Measurements from ENCODE around the gene STYK1. TPM values are rescaled to one million over a fixed set of nuclear protein-coding genes. Genes with fewer than 3 reads are reported as not detected.

The STYK1 gene
- total RNA-seq, 2 donors from 2014 or later, result not detected

DNA sequence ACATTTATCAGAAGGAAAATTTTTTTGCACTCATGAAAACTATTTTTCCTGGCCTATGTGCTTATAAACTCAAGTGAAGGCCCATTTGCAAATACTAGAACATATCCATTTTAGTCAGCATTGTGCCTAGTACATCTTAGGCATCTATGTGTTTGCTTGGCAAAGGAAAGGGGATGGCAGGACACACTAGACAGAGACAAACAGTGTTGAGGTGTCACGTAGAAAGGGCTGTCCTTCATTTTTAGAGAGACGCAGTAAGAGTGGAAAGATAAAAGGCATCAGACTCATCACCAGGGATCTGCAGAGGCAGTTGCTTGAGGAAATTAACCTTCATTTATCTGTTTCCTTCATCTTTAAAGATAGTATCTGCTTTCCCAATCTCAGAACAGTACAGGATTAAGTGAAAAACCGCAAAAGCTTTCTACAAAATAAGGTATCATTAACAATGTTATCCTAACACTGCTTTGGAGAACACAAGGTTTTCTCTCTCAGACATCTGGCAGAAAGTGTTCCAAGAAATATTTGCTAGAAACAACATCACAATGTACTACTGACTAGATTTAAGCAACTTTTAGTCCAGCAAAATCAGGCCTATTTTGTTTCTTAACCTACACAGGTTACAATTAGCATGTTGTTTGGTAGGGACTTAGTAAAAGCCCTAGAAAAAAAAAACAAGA, 47.3 kb upstream of the STYK1 start:
- H3K4me3 ChIP-seq, result peak overlapping the region; percentile 98
- peaks cover 34 to 55% of the 10 kb centered on the region in 2 donors for H3K4me1 ChIP-seq (ENCODE audit: control insufficient read depth in 1 of 2, low read depth in 2 of 2)
- ATAC-seq (ENCODE audit: insufficient number of reproducible peaks, low FRiP score, low read depth), result no peak
- no peaks in the 10 kb centered on the region for H3K36me3 ChIP-seq
- no peaks in the 10 kb centered on the region for H3K27me3 ChIP-seq (replicated peaks; ENCODE audit: insufficient read depth)
- DNase-seq (ENCODE audit: low spot score), result no peak
- TF ChIP-seq, protein P1, sequence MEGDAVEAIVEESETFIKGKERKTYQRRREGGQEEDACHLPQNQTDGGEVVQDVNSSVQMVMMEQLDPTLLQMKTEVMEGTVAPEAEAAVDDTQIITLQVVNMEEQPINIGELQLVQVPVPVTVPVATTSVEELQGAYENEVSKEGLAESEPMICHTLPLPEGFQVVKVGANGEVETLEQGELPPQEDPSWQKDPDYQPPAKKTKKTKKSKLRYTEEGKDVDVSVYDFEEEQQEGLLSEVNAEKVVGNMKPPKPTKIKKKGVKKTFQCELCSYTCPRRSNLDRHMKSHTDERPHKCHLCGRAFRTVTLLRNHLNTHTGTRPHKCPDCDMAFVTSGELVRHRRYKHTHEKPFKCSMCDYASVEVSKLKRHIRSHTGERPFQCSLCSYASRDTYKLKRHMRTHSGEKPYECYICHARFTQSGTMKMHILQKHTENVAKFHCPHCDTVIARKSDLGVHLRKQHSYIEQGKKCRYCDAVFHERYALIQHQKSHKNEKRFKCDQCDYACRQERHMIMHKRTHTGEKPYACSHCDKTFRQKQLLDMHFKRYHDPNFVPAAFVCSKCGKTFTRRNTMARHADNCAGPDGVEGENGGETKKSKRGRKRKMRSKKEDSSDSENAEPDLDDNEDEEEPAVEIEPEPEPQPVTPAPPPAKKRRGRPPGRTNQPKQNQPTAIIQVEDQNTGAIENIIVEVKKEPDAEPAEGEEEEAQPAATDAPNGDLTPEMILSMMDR (IDR thresholded peaks at IDR 0.05), result no peak
- H3K27ac ChIP-seq, result peak overlapping the region; percentile 100
- no peaks in the 10 kb centered on the region for H3K9me3 ChIP-seq

DNA sequence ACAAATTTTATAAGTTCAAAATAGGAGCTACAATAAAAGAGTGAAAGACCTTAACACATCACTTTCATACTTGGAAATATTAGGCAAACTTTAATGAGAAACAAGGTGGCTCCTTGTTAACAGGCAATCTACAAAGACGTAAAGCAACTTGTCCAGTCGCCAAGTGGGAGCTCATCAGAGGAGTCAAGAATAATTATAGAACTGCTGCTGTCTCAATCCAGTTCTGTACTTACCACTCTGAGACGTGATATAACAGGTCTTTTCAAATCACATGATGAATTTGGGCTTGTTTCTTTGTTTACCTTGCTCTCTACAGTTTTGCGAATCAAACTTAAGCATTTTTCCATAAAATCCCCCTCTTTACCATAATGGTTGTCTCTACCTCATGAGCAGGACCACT, 45.6 kb upstream of the STYK1 start:
- Histone ChIP-seq H3K9me3 (no peaks in the 10 kb centered on the region), H3K27ac (peak overlapping the region in 1 of 2 donors; percentile 100), H3K4me3 (peak overlapping the region; percentile 98), H3K27me3 (replicated peaks; ENCODE audit: insufficient read depth) (no peaks in the 10 kb centered on the region), H3K36me3 (peaks cover 11% of the 10 kb centered on the region), H3K4me1 (ENCODE audit: control insufficient read depth in 1 of 2, low read depth in 2 of 2) (peaks cover 38 to 57% of the 10 kb centered on the region in 2 donors)
- TF ChIP-seq, protein P1 (IDR thresholded peaks at IDR 0.05), result no peak
- DNase-seq (ENCODE audit: low spot score) (no peak), ATAC-seq (ENCODE audit: insufficient number of reproducible peaks, low FRiP score, low read depth) (no peak)

DNA sequence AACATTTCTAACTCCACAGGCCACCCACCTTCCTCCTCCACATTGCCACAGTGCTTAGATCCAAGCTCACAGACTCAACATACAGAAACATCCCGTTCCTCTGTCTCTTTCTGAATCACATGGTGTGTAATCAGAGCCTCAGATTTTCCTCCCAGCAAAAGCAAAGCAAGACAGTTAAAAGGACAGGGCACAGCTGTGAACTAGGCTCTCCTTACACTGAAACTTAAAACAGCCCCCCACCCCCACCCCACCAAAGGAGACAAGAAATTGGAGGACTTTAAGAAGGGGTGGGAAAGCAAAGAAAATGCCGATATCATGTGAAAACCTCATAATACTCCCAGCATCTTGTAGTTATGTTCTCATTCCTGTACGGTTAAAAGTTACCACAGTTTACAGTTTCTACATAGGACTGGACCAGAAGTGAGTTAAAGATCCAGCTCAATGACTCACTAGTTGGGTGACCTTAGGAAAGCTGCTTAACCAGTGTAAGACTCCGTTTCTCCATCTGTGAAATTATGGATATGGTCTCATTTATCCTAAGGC, 44.5 kb upstream of the STYK1 start:
- Histone ChIP-seq H3K9me3 (no peaks in the 10 kb centered on the region), H3K4me3 (peak overlapping the region; percentile 17), H3K4me1 (ENCODE audit: control insufficient read depth in 1 of 2, low read depth in 2 of 2) (peaks cover 35 to 48% of the 10 kb centered on the region in 2 donors), H3K27ac (peak overlapping the region; percentile 40 to 81), H3K27me3 (replicated peaks; ENCODE audit: insufficient read depth) (no peaks in the 10 kb centered on the region), H3K36me3 (peaks cover 21% of the 10 kb centered on the region)
- DNase-seq (ENCODE audit: low spot score), result no peak
- TF ChIP-seq, protein P1 (IDR thresholded peaks at IDR 0.05), result no peak
- no peak for ATAC-seq (ENCODE audit: insufficient number of reproducible peaks, low FRiP score, low read depth)

DNA sequence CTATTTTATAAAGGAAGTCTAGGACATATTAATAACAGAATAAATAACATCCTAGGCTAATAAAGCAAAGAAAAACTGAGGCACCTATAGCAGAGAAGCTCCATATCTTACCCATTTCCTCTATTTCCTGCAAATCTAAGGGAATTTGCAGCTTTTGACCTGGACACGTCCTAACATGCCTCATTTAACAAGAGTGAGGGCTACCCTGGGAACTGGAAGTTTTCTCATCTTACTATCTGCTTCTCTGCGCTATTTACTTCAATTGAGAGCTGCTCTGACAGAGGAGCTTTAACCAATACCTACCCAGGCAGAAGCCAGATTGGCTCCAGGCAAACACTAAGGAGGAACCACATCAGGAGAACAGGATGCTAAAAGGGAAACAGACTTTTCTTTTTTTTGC, 43.6 kb upstream of the STYK1 start:
- TF ChIP-seq, protein P1 (IDR thresholded peaks at IDR 0.05), result no peak
- no peak for DNase-seq (ENCODE audit: low spot score)
- H3K9me3 ChIP-seq, result no peaks in the 10 kb centered on the region
- peak overlapping the region; percentile 23 for H3K4me3 ChIP-seq
- peak overlapping the region; percentile 64 to 81 for H3K27ac ChIP-seq
- H3K36me3 ChIP-seq, result peaks cover 30% of the 10 kb centered on the region
- H3K27me3 ChIP-seq (replicated peaks; ENCODE audit: insufficient read depth), result no peaks in the 10 kb centered on the region
- H3K4me1 ChIP-seq (ENCODE audit: control insufficient read depth in 1 of 2, low read depth in 2 of 2), result peaks cover 35 to 48% of the 10 kb centered on the region in 2 donors
- ATAC-seq (ENCODE audit: insufficient number of reproducible peaks, low FRiP score, low read depth), result no peak

DNA sequence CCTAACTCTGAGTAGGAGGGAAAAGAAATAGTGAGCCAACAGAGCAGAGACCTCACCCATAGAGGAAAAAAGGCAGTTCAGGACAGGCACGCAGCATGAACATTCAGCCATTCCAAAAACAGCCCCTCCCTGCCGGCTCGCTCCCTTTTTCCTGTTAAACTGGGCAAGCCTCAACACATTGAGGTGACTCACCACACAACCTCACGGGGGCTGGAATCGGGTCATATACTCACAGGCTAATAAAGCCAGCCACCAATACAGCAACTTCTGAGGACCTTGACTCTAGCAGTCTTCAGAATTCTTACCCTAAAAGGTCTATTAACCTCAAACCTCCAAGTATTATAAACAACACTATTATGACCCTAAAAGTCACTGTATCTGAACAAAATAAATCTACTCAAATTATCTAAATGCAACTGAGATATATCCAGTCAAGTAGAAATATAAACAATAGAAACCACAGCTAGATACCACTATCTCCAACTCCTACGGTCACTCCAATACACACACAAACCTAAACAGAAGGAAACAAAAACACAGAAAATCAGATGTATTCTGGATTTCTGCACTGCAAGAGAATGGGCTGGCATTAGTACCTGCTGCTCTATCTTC, 43.0 kb upstream of the STYK1 start:
- H3K27ac ChIP-seq, result peak overlapping the region; percentile 64 to 81
- no peaks in the 10 kb centered on the region for H3K9me3 ChIP-seq
- H3K27me3 ChIP-seq (replicated peaks; ENCODE audit: insufficient read depth), result no peaks in the 10 kb centered on the region
- ATAC-seq (ENCODE audit: insufficient number of reproducible peaks, low FRiP score, low read depth) (peak; percentile 92), DNase-seq (ENCODE audit: low spot score) (peak; percentile 79)
- TF ChIP-seq, protein P1 (IDR thresholded peaks at IDR 0.05), result no peak
- peak overlapping the region; percentile 23 for H3K4me3 ChIP-seq
- H3K36me3 ChIP-seq, result peaks cover 36% of the 10 kb centered on the region
- peaks cover 35 to 48% of the 10 kb centered on the region in 2 donors for H3K4me1 ChIP-seq (ENCODE audit: control insufficient read depth in 1 of 2, low read depth in 2 of 2)

Measured in thoracic aorta (tissue), 2 donors.